Measurements from ENCODE around the gene ARHGEF10L. TPM values are rescaled to one million over a fixed set of nuclear protein-coding genes. Genes with fewer than 3 reads are reported as not detected.

The ARHGEF10L gene
- total RNA-seq, 4 donors from 2014 or later, result 38.5 to 73.8 (median 41.7) TPM

GRCh38 chr1:17696417-17697301 lies 157.2 kb downstream of the ARHGEF10L start:
- TF ChIP-seq CTCF (IDR thresholded peaks at IDR 0.05) (peak in 4 of 5 experiments; percentile 19 to 57 (median 37)), EP300 (IDR thresholded peaks at IDR 0.05) (no peak)
- peak in 1 of 2 donors; percentile 39 for DNase-seq (ENCODE audit: low spot score in 2 of 2)
- Histone ChIP-seq H3K36me3 (peaks cover 0 to 68% (median 0%) of the 10 kb centered on the region in 3 donors), H3K4me3 (no peak overlapping the region), H3K9me3 (no peaks in the 10 kb centered on the region), H3K27ac (no peak overlapping the region), H3K27me3 (no peaks in the 10 kb centered on the region), H3K4me1 (peaks cover 0 to 9% (median 0%) of the 10 kb centered on the region in 4 donors)
- 78 to 81% methylated on average over 39 to 42 of the region's 42 CpGs for WGBS, 2 donors

- Histone ChIP-seq H3K27me3 (no peaks in the 10 kb centered on the region), H3K36me3 (peaks cover 0 to 60% (median 0%) of the 10 kb centered on the region in 3 donors), H3K27ac (no peak overlapping the region), H3K9me3 (no peaks in the 10 kb centered on the region), H3K4me1 (peaks cover 0 to 9% (median 0%) of the 10 kb centered on the region in 4 donors), H3K4me3 (no peak overlapping the region)
- no peak for TF ChIP-seq POLR2A (IDR thresholded peaks at IDR 0.05)
- 59 to 63% methylated on average over 5 of the region's 5 CpGs for WGBS, 2 donors
- DNase-seq (ENCODE audit: low spot score in 2 of 2), result no peak
Observed at GRCh38 chr1:17697458-17697857, 158.0 kb downstream of the ARHGEF10L start.

GRCh38 chr1:17699581-17699980 lies 160.1 kb downstream of the ARHGEF10L start:
- Histone ChIP-seq H3K36me3 (peaks cover 0 to 39% (median 0%) of the 10 kb centered on the region in 3 donors), H3K27ac (no peak overlapping the region), H3K27me3 (no peaks in the 10 kb centered on the region), H3K4me1 (peaks cover 0 to 9% (median 0%) of the 10 kb centered on the region in 4 donors), H3K9me3 (no peaks in the 10 kb centered on the region), H3K4me3 (no peak overlapping the region)
- no peak for DNase-seq (ENCODE audit: low spot score in 2 of 2)
- TF ChIP-seq CTCF (IDR thresholded peaks at IDR 0.05), result no peak
- TF ChIP-seq POLR2A (IDR thresholded peaks at IDR 0.05), result no peak
- TF ChIP-seq EP300 (IDR thresholded peaks at IDR 0.05), result no peak
- WGBS, 2 donors, result 90 to 91% methylated on average over 17 to 19 of the region's 19 CpGs

- peaks cover 0 to 24% (median 0%) of the 10 kb centered on the region in 3 donors for H3K36me3 ChIP-seq
- no peak overlapping the region for H3K4me3 ChIP-seq
- no peak for TF ChIP-seq POLR2A (IDR thresholded peaks at IDR 0.05)
- no peak for TF ChIP-seq CTCF (IDR thresholded peaks at IDR 0.05)
- TF ChIP-seq EP300 (IDR thresholded peaks at IDR 0.05), result no peak
- DNase-seq (ENCODE audit: low spot score in 2 of 2), result no peak
- no peak overlapping the region for H3K27ac ChIP-seq
- 78 to 79% methylated on average over 21 of the region's 21 CpGs for WGBS, 2 donors
- peaks cover 0 to 6% (median 0%) of the 10 kb centered on the region in 4 donors for H3K4me1 ChIP-seq
- H3K27me3 ChIP-seq, result no peaks in the 10 kb centered on the region
- H3K9me3 ChIP-seq, result no peaks in the 10 kb centered on the region
Observed at GRCh38 chr1:17700945-17701810, 161.7 kb downstream of the ARHGEF10L start.

- WGBS, 2 donors, result 80 to 82% methylated on average over 7 of the region's 7 CpGs
- Histone ChIP-seq H3K27ac (no peak overlapping the region), H3K27me3 (no peaks in the 10 kb centered on the region), H3K4me1 (no peaks in the 10 kb centered on the region), H3K4me3 (no peak overlapping the region), H3K9me3 (no peaks in the 10 kb centered on the region), H3K36me3 (no peaks in the 10 kb centered on the region)
- DNase-seq (ENCODE audit: low spot score in 2 of 2), result no peak
- TF ChIP-seq POLR2A (IDR thresholded peaks at IDR 0.05), result no peak
- TF ChIP-seq EP300 (IDR thresholded peaks at IDR 0.05), result no peak
- TF ChIP-seq CTCF (IDR thresholded peaks at IDR 0.05), result no peak
Observed at GRCh38 chr1:17704176-17704575, 164.7 kb downstream of the ARHGEF10L start.
